GM12878 (cell line): ENCODE results near the gene C5. TPM values are rescaled to one million over a fixed set of nuclear protein-coding genes. Genes with fewer than 3 reads are reported as not detected.

Experiments used
- ATAC-seq: fragments of 200-7000 bp; cut with Tn5 transposase; 3 replicates; pipeline ENCODE4 v1.9.1; 2020; ENCODE audit warnings: mild to moderate bottlenecking, moderate library complexity
- BruUV-seq: library from RNA; stranded (reverse); fragments of 400-500 nt; replicated peaks from 2 replicates; lab custom pipeline; 2021; lab: Mats Ljungman, UMichigan
- CTCF ChIA-PET: fragments of 300-600 bp; sonication (Branson Sonifier 250); formaldehyde crosslinking; extraction: SDS; loops from one replicate; lab custom pipeline; 2021; ENCODE audit warnings: inconsistent platforms; lab: Yijun Ruan, JAX
- POLR2A ChIA-PET: fragments of 350-600 bp; formaldehyde crosslinking; extraction: SDS; loops from one replicate; lab custom pipeline; 2021; ENCODE audit warnings: inconsistent platforms; lab: Charles Lee
- RAD21 ChIA-PET: fragments of 300-600 bp; sonication (Branson Sonifier 250); formaldehyde crosslinking; loops from one replicate; lab custom pipeline; 2023; ENCODE audit warnings: antibody characterized with exemption; ENCODE audit not compliant: unreplicated experiment; lab: Charles Lee
- SMC1A ChIA-PET: fragments of 300-600 bp; sonication (Branson Sonifier 250); formaldehyde crosslinking; loops from one replicate; lab custom pipeline; 2023; ENCODE audit not compliant: unreplicated experiment, uncharacterized antibody; lab: Charles Lee
- DNase-seq: peaks from one replicate; pipeline ENCODE4 v3.0.0-alpha.2; 2011; ENCODE audit warnings: low read depth, low spot score
- FAIRE-seq: peaks from 3 replicates; lab custom pipeline; 2011; peaks lifted over from hg19 to GRCh38; lab: Jason Lieb, UNC
- H2AFZ ChIP-seq: 2 replicates; pipeline ENCODE4 v1.6.0; 2011; ENCODE audit warnings: low read depth, low read length, control low read depth; ENCODE audit not compliant: control insufficient read depth
- H3K27ac ChIP-seq: 2 replicates; pipeline ENCODE4 v1.5.1; 2011; ENCODE audit warnings: control low read depth; ENCODE audit not compliant: control insufficient read depth, insufficient read depth
- H3K27me3 ChIP-seq, 2 experiments: replicated peaks in 1 of 2; 2 replicates each; pipeline versions ENCODE4 v1.6.0 to v1.6.1; 2011; ENCODE audit warnings: low read length in 1 of 2; ENCODE audit not compliant: control insufficient read depth in 2 of 2, insufficient read depth in 2 of 2
- H3K36me3 ChIP-seq, 2 experiments: 2 replicates each; pipeline ENCODE4 v1.5.1; 2011; ENCODE audit warnings: low read length in 1 of 2; ENCODE audit not compliant: control insufficient read depth in 2 of 2, insufficient read depth in 2 of 2
- H3K4me1 ChIP-seq: 2 replicates; pipeline ENCODE4 v1.6.1; 2011; ENCODE audit warnings: mild to moderate bottlenecking, low read length, moderate library complexity, mixed read lengths; ENCODE audit not compliant: control insufficient read depth, insufficient read depth
- H3K4me2 ChIP-seq: 2 replicates; pipeline ENCODE4 v1.6.0; 2011; ENCODE audit warnings: control low read depth; ENCODE audit not compliant: control insufficient read depth, insufficient read depth
- H3K4me3 ChIP-seq: fragments of 200-600 bp; sonication (generic); 2 replicates; pipeline ENCODE4 v1.5.1; 2016
- H3K79me2 ChIP-seq: 2 replicates; pipeline ENCODE4 v1.6.0; 2011; ENCODE audit warnings: low read length; ENCODE audit not compliant: control insufficient read depth, insufficient read depth
- H3K9ac ChIP-seq: 2 replicates; pipeline ENCODE4 v1.8.0; 2011; ENCODE audit warnings: low read length, control low read depth, mixed read lengths; ENCODE audit not compliant: control insufficient read depth, insufficient read depth
- H3K9me3 ChIP-seq: replicated peaks from 3 replicates; pipeline ENCODE4 v1.5.1; 2011; ENCODE audit warnings: mild to moderate bottlenecking, low read length; ENCODE audit not compliant: control insufficient read depth, insufficient read depth
- H4K20me1 ChIP-seq: 2 replicates; pipeline ENCODE4 v1.6.0; 2011; ENCODE audit not compliant: control insufficient read depth, insufficient read depth
- BACH1 ChIP-seq: fragments of 450-650 bp; IDR thresholded peaks from 2 replicates; pipeline ENCODE4 v1.6.1; 2017; ENCODE audit warnings: mild to moderate bottlenecking, borderline replicate concordance
- CBX3 ChIP-seq: fragments of 200-600 bp; sonication (generic); IDR thresholded peaks from 2 replicates; pipeline ENCODE4 v1.6.1; 2016; ENCODE audit warnings: low read depth, borderline replicate concordance
- EED ChIP-seq: sonication (generic); IDR thresholded peaks from 2 replicates; pipeline ENCODE4 v1.6.1; 2016; ENCODE audit warnings: antibody characterized with exemption, low read depth
- GABPA ChIP-seq: IDR thresholded peaks from 2 replicates; pipeline ENCODE4 v1.6.1; 2014; ENCODE audit warnings: antibody characterized with exemption, low read depth, mild to moderate bottlenecking, inconsistent platforms
- GATAD2B ChIP-seq: fragments of 450-650 bp; conservative IDR thresholded peaks from 2 replicates; pipeline ENCODE4 v1.6.1; 2017; ENCODE audit warnings: low read depth, mild to moderate bottlenecking, moderate library complexity
- HDAC6 ChIP-seq: fragments of 200-600 bp; sonication (generic); IDR thresholded peaks from one replicate; pipeline ENCODE4 v1.8.0; 2017; ENCODE audit warnings: antibody characterized with exemption; ENCODE audit not compliant: unreplicated experiment
- IKZF1 ChIP-seq: fragments of 450-650 bp; conservative IDR thresholded peaks from 2 replicates; pipeline ENCODE4 v1.6.1; 2017; ENCODE audit warnings: antibody characterized with exemption, mild to moderate bottlenecking
- JUNB ChIP-seq: IDR thresholded peaks from 2 replicates; pipeline ENCODE4 v1.6.1; 2016; ENCODE audit warnings: antibody characterized with exemption, mild to moderate bottlenecking
- SMAD5 ChIP-seq: IDR thresholded peaks from 2 replicates; pipeline ENCODE4 v1.6.1; 2016; ENCODE audit warnings: antibody characterized with exemption, low read depth
- SP1 ChIP-seq: IDR thresholded peaks from one replicate; pipeline ENCODE4 v1.6.1; 2011; ENCODE audit warnings: low read depth, low read length
- ZBED1 ChIP-seq: IDR thresholded peaks from 2 replicates; pipeline ENCODE4 v1.6.1; 2016; ENCODE audit warnings: borderline replicate concordance
- WGBS: methylation state at CpG from one replicate; pipeline ENCODE4 v1.1.6; 2016; ENCODE audit warnings: low lambda C conversion rate; ENCODE audit not compliant: insufficient replicate concordance, insufficient coverage; ENCODE audit errors: missing lambda C conversion rate; 5-methylcytosine and 5-hydroxymethylcytosine counted together
- in situ Hi-C: fragments of 300-500 bp; cut with MboI; formaldehyde crosslinking; loops from 9 replicates; pipeline ENCODE4 v1.14.3; 2018; ENCODE audit warnings: mixed read lengths
- intact Hi-C: fragments of 100-400 bp; cut with micrococcal nuclease; formaldehyde crosslinking; loops from one replicate; pipeline ENCODE4 v1.14.2; 2022; ENCODE audit not compliant: unreplicated experiment
- polyA plus RNA-seq, 11 experiments: library from polyadenylated mRNA; depleted of rRNA in 4 of 11; unstranded in 6 of 11; stranded (reverse) in 5 of 11; fragments of >200 nt; fragmentation: Nextera tagmentation in 4 of 11; fragmentation: Illumina TruSeq in 1 of 11; extraction: Ambion mirVana in 4 of 11; extraction: Trizol in 1 of 11; gene quantifications; 1 replicate in 1 of 11; 2 replicates in 10 of 11; pipeline versions ENCODE4 v1.2.1 to v1.2.3, GENCODE V29; 2011 to 2016; ENCODE audit warnings: inconsistent platforms in 2 of 11, missing spikeins in 2 of 11, low read depth in 1 of 11
- total RNA-seq, 4 experiments: library from RNA; depleted of rRNA in 3 of 4; stranded (reverse); fragments of >200 nt in 3 of 4; fragmentation: Illumina TruSeq in 1 of 4; extraction: Trizol in 1 of 4; gene quantifications; 2 replicates each; pipeline versions ENCODE4 v1.2.1 to v1.2.3, GENCODE V29; 2013 to 2021
- TF ChIP-seq, protein P1 (sequence below): IDR thresholded peaks from 2 replicates; pipeline ENCODE4 v1.6.1; 2011; ENCODE audit warnings: mild to moderate bottlenecking, low read depth, low read length, moderate library complexity; ENCODE audit not compliant: insufficient replicate concordance
- TF ChIP-seq, protein P2 (sequence below): fragments of 450-650 bp; IDR thresholded peaks from 2 replicates; pipeline ENCODE4 v1.6.1; 2017; ENCODE audit warnings: low read depth, mild to moderate bottlenecking, moderate library complexity
- TF ChIP-seq, protein P3 (sequence below): fragments of 450-650 bp; IDR thresholded peaks from 2 replicates; pipeline ENCODE4 v1.6.1; 2017; ENCODE audit warnings: mild to moderate bottlenecking, moderate library complexity

C5 gene
- total and polyA plus RNA-seq, 10 of the 15 experiments (the other 5 are each of a cell fraction or from before 2014, with no cell fraction given): 0.39 to 2.2 (median 1.2) TPM

DNA sequence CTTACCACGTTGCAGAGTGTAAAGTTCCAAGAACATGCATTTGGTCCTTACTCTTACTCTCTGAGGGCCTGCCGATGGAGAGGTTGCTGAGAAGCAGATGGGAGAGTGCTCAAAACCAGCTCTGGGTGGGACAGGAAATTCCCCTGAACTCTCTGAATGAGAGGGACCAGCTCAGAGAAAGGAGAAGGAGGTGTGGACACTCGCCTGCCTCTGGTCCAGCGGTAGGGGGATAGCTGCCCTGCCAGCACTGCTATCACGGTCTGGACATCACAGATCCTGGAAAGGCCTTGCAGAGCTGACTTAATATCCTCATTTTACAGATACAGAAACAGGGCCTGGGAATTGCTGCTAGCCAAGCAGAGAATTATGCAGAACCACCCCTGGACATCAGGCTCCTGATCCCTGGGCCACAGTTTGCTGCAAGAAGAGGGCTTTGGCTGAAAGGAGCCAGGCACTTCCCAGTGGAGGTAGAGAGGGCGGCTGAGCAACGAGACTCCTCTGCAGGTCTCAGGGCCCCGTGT, 128.4 kb downstream of the C5 start:
- ChIA-PET CTCF (interaction anchor here (0.5 to 7.6 kb wide), 7 partner anchors 13 to 434 kb away, joined by 3 to 110 read pairs (median 4); no protein-coding TSS in a partner anchor), SMC1A (interaction anchor here (0.8 to 26.1 kb wide), 9 partner anchors 8 to 60 kb away, joined by 3 to 522 read pairs (median 5); no protein-coding TSS in a partner anchor), POLR2A (interaction anchor here (0.9 to 18.1 kb wide), 8 partner anchors 11 to 151 kb away, joined by 3 to 383 read pairs (median 7); partner anchors contain the start of genes FBXW2 and PHF19), RAD21 (interaction anchor here (0.7 to 11.9 kb wide), 8 partner anchors 13 to 165 kb away, joined by 3 to 196 read pairs (median 4); no protein-coding TSS in a partner anchor)
- Histone ChIP-seq H3K79me2 (peaks cover 96% of the 10 kb centered on the region), H4K20me1 (no peaks in the 10 kb centered on the region), H3K4me3 (peak overlapping the region; percentile 88), H3K4me1 (peaks cover 37% of the 10 kb centered on the region), H3K9me3 (peaks cover 2% of the 10 kb centered on the region; the same call in 1 of the 3 replicates), H2AFZ (no peak overlapping the region), H3K9ac (peak overlapping the region; percentile 99), H3K27ac (peak overlapping the region; percentile 99), H3K36me3 (peaks cover 16 to 20% of the 10 kb centered on the region in 2 experiments), H3K4me2 (peak overlapping the region; percentile 38), H3K27me3 (no peaks in the 10 kb centered on the region)
- TSS peak; percentile 75 for BruUV-seq
- FAIRE-seq (no peak), DNase-seq (no peak), ATAC-seq (peak; percentile 12)
- WGBS: 0% methylated on average over 8 of the region's 8 CpGs
- in situ Hi-C loops: no loop called here
- intact Hi-C loops: loop anchor here (2.0 to 10.0 kb wide), 2 partner anchors 15 to 337 kb away; partner anchors contain the start of gene CDK5RAP2
- TF ChIP-seq, protein P1, sequence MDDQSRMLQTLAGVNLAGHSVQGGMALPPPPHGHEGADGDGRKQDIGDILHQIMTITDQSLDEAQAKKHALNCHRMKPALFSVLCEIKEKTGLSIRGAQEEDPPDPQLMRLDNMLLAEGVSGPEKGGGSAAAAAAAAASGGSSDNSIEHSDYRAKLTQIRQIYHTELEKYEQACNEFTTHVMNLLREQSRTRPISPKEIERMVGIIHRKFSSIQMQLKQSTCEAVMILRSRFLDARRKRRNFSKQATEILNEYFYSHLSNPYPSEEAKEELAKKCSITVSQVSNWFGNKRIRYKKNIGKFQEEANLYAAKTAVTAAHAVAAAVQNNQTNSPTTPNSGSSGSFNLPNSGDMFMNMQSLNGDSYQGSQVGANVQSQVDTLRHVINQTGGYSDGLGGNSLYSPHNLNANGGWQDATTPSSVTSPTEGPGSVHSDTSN: no peak
- TF ChIP-seq SMAD5: peak; percentile 35; the same call in 1 of the 2 replicates
- TF ChIP-seq IKZF1: peak; percentile 24; the same call in 1 of the 2 replicates
- no peak for TF ChIP-seq CBX3
- peak; percentile 35; the same call in 1 of the 2 replicates for TF ChIP-seq GATAD2B
- TF ChIP-seq GABPA: no peak
- TF ChIP-seq EED: 0 out of 2 replicates have a peak, but pooled peaks have one; percentile 21
- no peak for TF ChIP-seq SP1
- peak; percentile 27; the same call in 1 of the 2 replicates for TF ChIP-seq JUNB
- TF ChIP-seq, protein P2, sequence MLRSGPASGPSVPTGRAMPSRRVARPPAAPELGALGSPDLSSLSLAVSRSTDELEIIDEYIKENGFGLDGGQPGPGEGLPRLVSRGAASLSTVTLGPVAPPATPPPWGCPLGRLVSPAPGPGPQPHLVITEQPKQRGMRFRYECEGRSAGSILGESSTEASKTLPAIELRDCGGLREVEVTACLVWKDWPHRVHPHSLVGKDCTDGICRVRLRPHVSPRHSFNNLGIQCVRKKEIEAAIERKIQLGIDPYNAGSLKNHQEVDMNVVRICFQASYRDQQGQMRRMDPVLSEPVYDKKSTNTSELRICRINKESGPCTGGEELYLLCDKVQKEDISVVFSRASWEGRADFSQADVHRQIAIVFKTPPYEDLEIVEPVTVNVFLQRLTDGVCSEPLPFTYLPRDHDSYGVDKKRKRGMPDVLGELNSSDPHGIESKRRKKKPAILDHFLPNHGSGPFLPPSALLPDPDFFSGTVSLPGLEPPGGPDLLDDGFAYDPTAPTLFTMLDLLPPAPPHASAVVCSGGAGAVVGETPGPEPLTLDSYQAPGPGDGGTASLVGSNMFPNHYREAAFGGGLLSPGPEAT: peak; percentile 8; the same call in 1 of the 2 replicates
- peak; percentile 51; the same call in 1 of the 2 replicates for TF ChIP-seq ZBED1
- TF ChIP-seq BACH1: peak; percentile 8; the same call in 1 of the 2 replicates
- TF ChIP-seq, protein P3, sequence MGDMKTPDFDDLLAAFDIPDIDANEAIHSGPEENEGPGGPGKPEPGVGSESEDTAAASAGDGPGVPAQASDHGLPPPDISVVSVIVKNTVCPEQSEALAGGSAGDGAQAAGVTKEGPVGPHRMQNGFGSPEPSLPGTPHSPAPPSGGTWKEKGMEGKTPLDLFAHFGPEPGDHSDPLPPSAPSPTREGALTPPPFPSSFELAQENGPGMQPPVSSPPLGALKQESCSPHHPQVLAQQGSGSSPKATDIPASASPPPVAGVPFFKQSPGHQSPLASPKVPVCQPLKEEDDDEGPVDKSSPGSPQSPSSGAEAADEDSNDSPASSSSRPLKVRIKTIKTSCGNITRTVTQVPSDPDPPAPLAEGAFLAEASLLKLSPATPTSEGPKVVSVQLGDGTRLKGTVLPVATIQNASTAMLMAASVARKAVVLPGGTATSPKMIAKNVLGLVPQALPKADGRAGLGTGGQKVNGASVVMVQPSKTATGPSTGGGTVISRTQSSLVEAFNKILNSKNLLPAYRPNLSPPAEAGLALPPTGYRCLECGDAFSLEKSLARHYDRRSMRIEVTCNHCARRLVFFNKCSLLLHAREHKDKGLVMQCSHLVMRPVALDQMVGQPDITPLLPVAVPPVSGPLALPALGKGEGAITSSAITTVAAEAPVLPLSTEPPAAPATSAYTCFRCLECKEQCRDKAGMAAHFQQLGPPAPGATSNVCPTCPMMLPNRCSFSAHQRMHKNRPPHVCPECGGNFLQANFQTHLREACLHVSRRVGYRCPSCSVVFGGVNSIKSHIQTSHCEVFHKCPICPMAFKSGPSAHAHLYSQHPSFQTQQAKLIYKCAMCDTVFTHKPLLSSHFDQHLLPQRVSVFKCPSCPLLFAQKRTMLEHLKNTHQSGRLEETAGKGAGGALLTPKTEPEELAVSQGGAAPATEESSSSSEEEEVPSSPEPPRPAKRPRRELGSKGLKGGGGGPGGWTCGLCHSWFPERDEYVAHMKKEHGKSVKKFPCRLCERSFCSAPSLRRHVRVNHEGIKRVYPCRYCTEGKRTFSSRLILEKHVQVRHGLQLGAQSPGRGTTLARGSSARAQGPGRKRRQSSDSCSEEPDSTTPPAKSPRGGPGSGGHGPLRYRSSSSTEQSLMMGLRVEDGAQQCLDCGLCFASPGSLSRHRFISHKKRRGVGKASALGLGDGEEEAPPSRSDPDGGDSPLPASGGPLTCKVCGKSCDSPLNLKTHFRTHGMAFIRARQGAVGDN: 0 out of 2 replicates have a peak, but pooled peaks have one; percentile 29
- no peak for TF ChIP-seq HDAC6
